ENCODE results near the gene GSTP1. TPM values are rescaled to one million over a fixed set of nuclear protein-coding genes. Genes with fewer than 3 reads are reported as not detected.
"Not testable (repeated sequence)": the region's sequence is repeated elsewhere in the genome, so short reads cannot be mapped to it uniquely, and the experiment has no call there.

Gene GSTP1
- total RNA-seq, 1 experiment from 2014 or later: 893 TPM

- H3K36me3 ChIP-seq (ENCODE audit: control insufficient read depth in 1 of 2, insufficient read depth in 2 of 2, low read length in 2 of 2); H4K20me1 ChIP-seq (ENCODE audit: insufficient read depth); H3K4me2 ChIP-seq (ENCODE audit: low read length); RAD21 ChIA-PET (ENCODE audit: low non-redundant PET in 1 of 2, low total read pairs in 2 of 2, uncharacterized antibody in 2 of 2, unreplicated experiment in 2 of 2); H3K9me3 ChIP-seq (ENCODE audit: control insufficient read depth in 1 of 2, insufficient read depth in 1 of 2, low read depth in 1 of 2, low read length in 2 of 2); DNase-seq (ENCODE audit: low read depth, low spot score); POLR2A ChIA-PET; H2AFZ ChIP-seq (ENCODE audit: low read depth, low read length, poor library complexity, severe bottlenecking); H3K9me2 ChIP-seq (ENCODE audit: insufficient read depth); H3K4me1 ChIP-seq (ENCODE audit: control insufficient read depth in 1 of 2, insufficient read depth in 2 of 2, low read length in 2 of 2); H3K27me3 ChIP-seq (ENCODE audit: insufficient read depth, low read length); intact Hi-C loops (cut with micrococcal nuclease); H3K4me3 ChIP-seq (replicated peaks in 1 of 2; ENCODE audit: low read depth in 1 of 2, low read length in 2 of 2); H3K79me2 ChIP-seq (ENCODE audit: insufficient read depth, low read length); H3K27ac ChIP-seq (ENCODE audit: low read depth, low read length); ATAC-seq; CTCF ChIA-PET; H3K9ac ChIP-seq (ENCODE audit: low read length); BruUV-seq (replicated peaks): not testable (repeated sequence)
Observed at GRCh38 chr11:67622905-67623304, 39.3 kb downstream of the GSTP1 start.

- H3K27ac ChIP-seq (ENCODE audit: low read depth, low read length); H2AFZ ChIP-seq (ENCODE audit: low read depth, low read length, poor library complexity, severe bottlenecking); CTCF ChIA-PET; BruUV-seq (replicated peaks); intact Hi-C loops (cut with micrococcal nuclease); DNase-seq (ENCODE audit: low read depth, low spot score); H4K20me1 ChIP-seq (ENCODE audit: insufficient read depth); H3K27me3 ChIP-seq (ENCODE audit: insufficient read depth, low read length); H3K36me3 ChIP-seq (ENCODE audit: control insufficient read depth in 1 of 2, insufficient read depth in 2 of 2, low read length in 2 of 2); H3K9me2 ChIP-seq (ENCODE audit: insufficient read depth); H3K4me1 ChIP-seq (ENCODE audit: control insufficient read depth in 1 of 2, insufficient read depth in 2 of 2, low read length in 2 of 2); H3K4me2 ChIP-seq (ENCODE audit: low read length); ATAC-seq; H3K4me3 ChIP-seq (replicated peaks in 1 of 2; ENCODE audit: low read depth in 1 of 2, low read length in 2 of 2); H3K9me3 ChIP-seq (ENCODE audit: control insufficient read depth in 1 of 2, insufficient read depth in 1 of 2, low read depth in 1 of 2, low read length in 2 of 2); POLR2A ChIA-PET; H3K9ac ChIP-seq (ENCODE audit: low read length); RAD21 ChIA-PET (ENCODE audit: low non-redundant PET in 1 of 2, low total read pairs in 2 of 2, uncharacterized antibody in 2 of 2, unreplicated experiment in 2 of 2); H3K79me2 ChIP-seq (ENCODE audit: insufficient read depth, low read length): not testable (repeated sequence)
Observed at GRCh38 chr11:67623795-67624194, 40.2 kb downstream of the GSTP1 start.

GRCh38 chr11:67626131-67626833 lies 42.7 kb downstream of the GSTP1 start:
- POLR2A ChIA-PET; intact Hi-C loops (cut with micrococcal nuclease): not testable (repeated sequence)
- H3K4me1 ChIP-seq (ENCODE audit: control insufficient read depth in 1 of 2, insufficient read depth in 2 of 2, low read length in 2 of 2): peaks cover 5 to 24% of the 10 kb centered on the region in 2 experiments; a peak in 3 of 4 replicates

More at GRCh38 chr11:67626131-67626833, 42.7 kb downstream of the GSTP1 start:
- BruUV-seq (replicated peaks); H3K4me3 ChIP-seq (replicated peaks in 1 of 2; ENCODE audit: low read depth in 1 of 2, low read length in 2 of 2); DNase-seq (ENCODE audit: low read depth, low spot score); H3K79me2 ChIP-seq (ENCODE audit: insufficient read depth, low read length); H3K4me2 ChIP-seq (ENCODE audit: low read length); H3K9me2 ChIP-seq (ENCODE audit: insufficient read depth); H3K9me3 ChIP-seq (ENCODE audit: control insufficient read depth in 1 of 2, insufficient read depth in 1 of 2, low read depth in 1 of 2, low read length in 2 of 2); RAD21 ChIA-PET (ENCODE audit: low non-redundant PET in 1 of 2, low total read pairs in 2 of 2, uncharacterized antibody in 2 of 2, unreplicated experiment in 2 of 2); H3K27ac ChIP-seq (ENCODE audit: low read depth, low read length); H3K27me3 ChIP-seq (ENCODE audit: insufficient read depth, low read length); H3K9ac ChIP-seq (ENCODE audit: low read length); H4K20me1 ChIP-seq (ENCODE audit: insufficient read depth); H2AFZ ChIP-seq (ENCODE audit: low read depth, low read length, poor library complexity, severe bottlenecking); CTCF ChIA-PET; ATAC-seq; H3K36me3 ChIP-seq (ENCODE audit: control insufficient read depth in 1 of 2, insufficient read depth in 2 of 2, low read length in 2 of 2): not testable (repeated sequence)

All from HCT116 (cell line).